ENCODE results near the gene NCOA7. TPM values are rescaled to one million over a fixed set of nuclear protein-coding genes. Genes with fewer than 3 reads are reported as not detected.
A peak's percentile ranks its signal among the peaks of the same experiment; 100 is the strongest.

Gene NCOA7
- total and polyA plus RNA-seq, 10 of the 15 experiments (the other 5 are each of a cell fraction or from before 2014, with no cell fraction given): 18.9 to 50.3 (median 34.2) TPM

DNA sequence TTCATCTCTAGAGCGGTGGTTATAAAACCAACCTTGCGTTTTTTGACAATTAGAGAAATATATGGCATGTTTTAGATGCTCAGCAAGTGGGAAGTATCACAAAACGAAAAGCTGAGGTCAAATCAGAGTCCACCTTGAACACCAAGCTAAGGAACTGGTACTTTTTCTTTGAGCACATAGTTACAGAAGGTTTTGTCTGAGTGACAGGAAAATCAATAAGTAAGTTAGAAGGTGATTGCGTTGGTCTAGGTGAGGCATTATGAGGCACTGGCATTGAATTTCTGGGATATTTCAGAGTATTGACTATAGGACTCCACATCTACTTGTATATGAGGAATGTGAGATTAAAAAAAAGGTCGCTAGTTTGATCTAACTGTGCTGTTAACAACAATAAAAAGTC is 165.2 kb downstream of the NCOA7 start:
- H3K27ac ChIP-seq (ENCODE audit: control insufficient read depth, insufficient read depth): 0 out of 2 replicates have a peak overlapping the region, but pooled peaks have one; percentile 15
- TF ChIP-seq NBN (IDR thresholded peaks at IDR 0.05): no peak
- no peak for TF ChIP-seq FOXM1 (IDR thresholded peaks at IDR 0.05; ENCODE audit: low read depth, low read length)
- TF ChIP-seq MTA3 (IDR thresholded peaks at IDR 0.05; ENCODE audit: borderline replicate concordance, low read length): no peak
- no peak for TF ChIP-seq IKZF1 (conservative IDR thresholded peaks at IDR 0.05)
- TF ChIP-seq EZH2 (IDR thresholded peaks at IDR 0.05; ENCODE audit: borderline replicate concordance, control insufficient read depth, low read depth, low read length): no peak
- no peak for TF ChIP-seq SIN3A (IDR thresholded peaks at IDR 0.05; ENCODE audit: low read depth, low read length)
- no peak for TF ChIP-seq SMAD5 (IDR thresholded peaks at IDR 0.05; ENCODE audit: low read depth)
- TF ChIP-seq RELA (IDR thresholded peaks at IDR 0.05; ENCODE audit: borderline replicate concordance, partially characterized antibody): no peak
- no peak for TF ChIP-seq MYB (IDR thresholded peaks at IDR 0.05; ENCODE audit: borderline replicate concordance, low read depth, low read length)
- TF ChIP-seq, protein P1, sequence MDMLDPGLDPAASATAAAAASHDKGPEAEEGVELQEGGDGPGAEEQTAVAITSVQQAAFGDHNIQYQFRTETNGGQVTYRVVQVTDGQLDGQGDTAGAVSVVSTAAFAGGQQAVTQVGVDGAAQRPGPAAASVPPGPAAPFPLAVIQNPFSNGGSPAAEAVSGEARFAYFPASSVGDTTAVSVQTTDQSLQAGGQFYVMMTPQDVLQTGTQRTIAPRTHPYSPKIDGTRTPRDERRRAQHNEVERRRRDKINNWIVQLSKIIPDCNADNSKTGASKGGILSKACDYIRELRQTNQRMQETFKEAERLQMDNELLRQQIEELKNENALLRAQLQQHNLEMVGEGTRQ (IDR thresholded peaks at IDR 0.05; ENCODE audit: borderline replicate concordance, low read depth, low read length): no peak
- no peak for TF ChIP-seq MTA2 (IDR thresholded peaks at IDR 0.05; ENCODE audit: low read depth)
- TF ChIP-seq, protein P2, sequence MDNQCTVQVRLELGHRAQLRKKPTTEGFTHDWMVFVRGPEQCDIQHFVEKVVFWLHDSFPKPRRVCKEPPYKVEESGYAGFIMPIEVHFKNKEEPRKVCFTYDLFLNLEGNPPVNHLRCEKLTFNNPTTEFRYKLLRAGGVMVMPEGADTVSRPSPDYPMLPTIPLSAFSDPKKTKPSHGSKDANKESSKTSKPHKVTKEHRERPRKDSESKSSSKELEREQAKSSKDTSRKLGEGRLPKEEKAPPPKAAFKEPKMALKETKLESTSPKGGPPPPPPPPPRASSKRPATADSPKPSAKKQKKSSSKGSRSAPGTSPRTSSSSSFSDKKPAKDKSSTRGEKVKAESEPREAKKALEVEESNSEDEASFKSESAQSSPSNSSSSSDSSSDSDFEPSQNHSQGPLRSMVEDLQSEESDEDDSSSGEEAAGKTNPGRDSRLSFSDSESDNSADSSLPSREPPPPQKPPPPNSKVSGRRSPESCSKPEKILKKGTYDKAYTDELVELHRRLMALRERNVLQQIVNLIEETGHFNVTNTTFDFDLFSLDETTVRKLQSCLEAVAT (IDR thresholded peaks at IDR 0.05): no peak
- TF ChIP-seq BCL11A (IDR thresholded peaks at IDR 0.05; ENCODE audit: low read depth, low read length): no peak
- no peak for TF ChIP-seq SMAD1 (IDR thresholded peaks at IDR 0.05; ENCODE audit: low read depth, partially characterized antibody)
- no peaks in the 10 kb centered on the region for H4K20me1 ChIP-seq (ENCODE audit: control insufficient read depth, insufficient read depth)
- BruUV-seq (replicated peaks): TSS peak; percentile 97
- H3K4me3 ChIP-seq: 0 out of 2 replicates have a peak overlapping the region, but pooled peaks have one; percentile 82
- SMC1A ChIA-PET (ENCODE audit: uncharacterized antibody, unreplicated experiment): interaction anchor here (0.6 to 9.8 kb wide), 29 partner anchors 8 to 640 kb away, joined by 3 to 179 read pairs (median 5); partner anchors contain the start of genes NCOA7 and TRMT11
- ATAC-seq (no peak), DNase-seq (ENCODE audit: low read depth, low spot score) (no peak), FAIRE-seq (no peak)
- CTCF ChIA-PET: interaction anchor here (0.6 to 15.3 kb wide), 41 partner anchors 8 to 676 kb away, joined by 3 to 505 read pairs (median 6); partner anchors contain the start of genes NCOA7 and TRMT11
- H3K4me1 ChIP-seq (ENCODE audit: control insufficient read depth, insufficient read depth, low read length): peaks cover 7% of the 10 kb centered on the region
- RAD21 ChIA-PET (ENCODE audit: unreplicated experiment): interaction anchor here (0.6 to 6.2 kb wide), 30 partner anchors 8 to 203 kb away, joined by 3 to 91 read pairs (median 5); partner anchors contain the start of genes NCOA7 and TRMT11
- H3K4me2 ChIP-seq (ENCODE audit: control insufficient read depth, insufficient read depth): peak overlapping the region; percentile 70
- no peaks in the 10 kb centered on the region for H3K9me3 ChIP-seq (replicated peaks; ENCODE audit: control insufficient read depth, insufficient read depth, low read length)
- H2AFZ ChIP-seq (ENCODE audit: control insufficient read depth, low read depth, low read length): peak overlapping the region; percentile 49
- in situ Hi-C loops (cut with MboI) (loop anchor here (5.0 kb wide), 1 partner anchor 169 kb away; no protein-coding TSS in a partner anchor), intact Hi-C loops (cut with micrococcal nuclease; ENCODE audit: unreplicated experiment) (loop anchor here (1.0 to 5.0 kb wide), 5 partner anchors 50 to 644 kb away; partner anchors contain the start of gene NCOA7)
- no peaks in the 10 kb centered on the region for H3K27me3 ChIP-seq (replicated peaks in 1 of 2; ENCODE audit: control insufficient read depth in 2 of 2, insufficient read depth in 2 of 2, low read length in 1 of 2)
- peak overlapping the region; percentile 20; the same call in 1 of the 2 replicates for H3K9ac ChIP-seq (ENCODE audit: control insufficient read depth, insufficient read depth, low read length)
- peaks cover 17% of the 10 kb centered on the region for H3K79me2 ChIP-seq (ENCODE audit: control insufficient read depth, insufficient read depth, low read length)
- POLR2A ChIA-PET: interaction anchor here (0.7 to 3.7 kb wide), 7 partner anchors 30 to 174 kb away, joined by 3 to 17 read pairs (median 8); partner anchors contain the start of genes NCOA7 and TRMT11
- H3K36me3 ChIP-seq (ENCODE audit: control insufficient read depth in 2 of 2, insufficient read depth in 2 of 2, low read length in 1 of 2): no peaks in the 10 kb centered on the region
- WGBS (ENCODE audit: insufficient coverage, insufficient replicate concordance, low lambda C conversion rate, missing lambda C conversion rate): 29% methylated on average over 5 of the region's 5 CpGs

Data from GM12878 (cell line).